ENCODE measurements around the gene CDC27. TPM values are rescaled to one million over a fixed set of nuclear protein-coding genes. Genes with fewer than 3 reads are reported as not detected.
"Not testable (repeated sequence)": the region's sequence is repeated elsewhere in the genome, so short reads cannot be mapped to it uniquely, and the experiment has no call there.

The CDC27 gene
- total and polyA plus RNA-seq, 9 donors: 31.3 to 61.9 (median 48.6) TPM

DNA sequence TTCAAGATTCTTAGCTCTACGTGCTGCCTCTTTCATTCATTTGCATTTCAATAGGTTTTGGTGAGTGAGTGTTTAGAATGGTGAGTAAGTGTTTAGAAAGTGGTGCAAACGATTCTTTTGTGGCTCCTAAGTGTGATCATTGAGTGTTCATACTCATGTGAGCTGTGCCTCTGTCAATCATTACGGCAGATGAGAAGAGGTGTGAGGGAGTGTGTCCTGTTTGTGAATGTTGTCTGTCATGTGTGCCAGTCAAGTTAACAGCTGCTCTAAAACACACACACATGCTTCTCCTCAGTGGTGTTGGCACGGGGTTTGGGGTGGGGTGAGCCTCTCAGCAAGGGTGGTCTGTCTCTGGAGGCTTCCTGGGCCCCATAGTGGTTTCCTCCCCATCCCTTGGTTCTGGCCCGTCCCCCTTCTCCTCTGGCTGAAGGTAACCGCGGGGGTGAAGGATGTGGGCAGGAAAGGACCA is 31.5 kb upstream of the CDC27 start:
- 44% methylated on average over 2 of the region's 7 CpGs for WGBS (ENCODE audit: insufficient coverage)

DNA sequence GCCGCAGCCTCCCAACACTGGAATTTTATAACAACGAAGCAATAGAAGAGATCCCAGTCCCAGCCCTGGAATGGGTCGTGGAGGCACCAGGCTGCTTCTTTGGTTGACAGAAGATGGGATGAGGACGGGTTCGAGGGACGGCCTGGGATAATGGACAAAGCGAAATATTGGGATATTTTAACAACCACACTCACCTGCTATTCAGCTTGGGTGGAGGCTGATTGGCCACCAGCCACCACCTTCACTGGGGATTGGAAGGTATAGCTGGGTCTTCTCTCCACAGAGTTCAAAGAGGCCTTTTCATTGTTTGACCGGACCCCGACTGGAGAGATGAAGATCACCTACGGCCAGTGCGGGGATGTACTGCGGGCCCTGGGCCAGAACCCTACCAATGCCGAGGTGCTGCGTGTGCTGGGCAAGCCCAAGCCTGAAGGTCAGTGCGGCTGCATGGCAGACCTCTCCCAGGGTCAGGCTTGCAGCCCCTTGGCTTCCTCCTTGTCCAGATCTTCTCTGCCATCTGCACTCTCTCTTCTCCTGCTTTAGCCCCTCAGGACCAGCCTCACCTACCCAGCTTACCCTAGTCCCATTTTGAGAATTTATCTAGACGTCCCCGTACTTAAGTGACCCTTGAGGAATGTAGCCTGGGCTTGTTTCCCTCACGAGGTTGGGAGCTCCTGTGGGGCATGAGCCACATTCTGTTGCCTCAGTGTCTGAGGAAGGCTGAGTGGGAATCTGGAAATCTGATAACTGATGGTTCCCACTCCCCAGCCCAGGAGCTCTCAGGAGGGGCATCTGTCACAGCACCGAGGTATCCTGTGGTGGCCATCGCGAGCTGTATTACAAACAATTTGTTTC is 30.8 kb upstream of the CDC27 start:
- H3K4me3 ChIP-seq (ENCODE audit: low read length): no peak overlapping the region
- H3K36me3 ChIP-seq (ENCODE audit: control insufficient read depth, insufficient read depth, low read length): peaks cover 43% of the 10 kb centered on the region
- no peaks in the 10 kb centered on the region for H3K27me3 ChIP-seq (ENCODE audit: control insufficient read depth, insufficient read depth, low read length)
- DNase-seq: no peak
- peaks cover 21% of the 10 kb centered on the region for H3K4me1 ChIP-seq (ENCODE audit: control insufficient read depth, insufficient read depth, low read length)
- WGBS (ENCODE audit: insufficient coverage): 88% methylated on average over 12 of the region's 21 CpGs
- no peaks in the 10 kb centered on the region for H3K9me3 ChIP-seq (replicated peaks; ENCODE audit: control insufficient read depth, low read depth, low read length)
- no peak overlapping the region for H3K27ac ChIP-seq (ENCODE audit: low read length)

More for the DNA sequence above, 31.5 kb upstream of the CDC27 start:
- peaks cover 43% of the 10 kb centered on the region for H3K36me3 ChIP-seq (ENCODE audit: control insufficient read depth, insufficient read depth, low read length)
- DNase-seq: no peak
- H3K4me3 ChIP-seq (ENCODE audit: low read length): no peak overlapping the region
- H3K9me3 ChIP-seq (replicated peaks; ENCODE audit: control insufficient read depth, low read depth, low read length): no peaks in the 10 kb centered on the region
- peaks cover 26% of the 10 kb centered on the region for H3K4me1 ChIP-seq (ENCODE audit: control insufficient read depth, insufficient read depth, low read length)
- no peak overlapping the region for H3K27ac ChIP-seq (ENCODE audit: low read length)
- H3K27me3 ChIP-seq (ENCODE audit: control insufficient read depth, insufficient read depth, low read length): no peaks in the 10 kb centered on the region

DNA sequence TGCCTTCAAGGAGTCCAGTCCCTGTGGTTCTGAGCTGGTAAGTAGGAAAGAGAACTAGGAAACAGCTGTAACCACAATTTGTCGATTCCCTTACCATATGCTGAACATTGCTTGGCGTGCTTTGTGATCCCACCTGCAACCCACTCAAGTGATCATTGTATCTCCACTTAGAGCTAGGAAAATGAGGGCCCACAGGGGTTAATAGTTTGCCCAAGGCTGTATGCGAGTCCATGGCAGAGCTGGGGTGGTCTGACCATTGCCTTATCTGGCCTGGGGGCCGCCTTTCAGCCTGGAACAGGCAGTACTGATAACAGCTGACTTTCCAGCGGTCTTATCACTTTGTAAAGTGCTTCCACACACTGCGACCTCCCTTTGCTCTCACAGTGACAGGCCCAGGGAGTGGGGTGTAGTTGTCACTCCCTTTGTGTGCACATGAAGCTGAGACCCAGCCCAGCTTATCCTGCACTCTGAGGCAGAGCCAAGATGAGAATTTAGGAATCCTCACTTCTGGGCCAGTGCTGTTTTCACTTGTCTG is 29.9 kb upstream of the CDC27 start:
- 39% methylated on average over 3 of the region's 6 CpGs for WGBS (ENCODE audit: insufficient coverage)

DNA sequence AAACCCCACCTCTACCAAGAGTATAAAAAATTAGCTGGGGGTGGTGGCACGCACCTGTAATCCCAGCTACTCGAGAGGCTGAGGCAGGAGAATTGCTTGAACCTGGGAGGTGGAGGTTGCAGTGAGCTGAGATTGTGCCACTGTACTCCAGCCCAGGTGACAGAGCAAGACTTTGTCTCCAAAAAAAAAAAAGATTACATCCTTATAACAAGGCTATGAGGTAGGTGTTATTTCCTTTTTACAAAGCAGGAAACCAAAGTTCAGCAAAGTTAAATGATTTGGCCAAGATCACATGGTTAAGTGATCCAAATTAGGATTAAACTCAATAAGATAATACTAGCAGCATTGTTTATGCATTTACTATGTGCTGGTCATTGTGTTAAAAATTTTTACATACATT is 28.2 kb upstream of the CDC27 start:
- peaks cover 32% of the 10 kb centered on the region for H3K36me3 ChIP-seq (ENCODE audit: control insufficient read depth, insufficient read depth, low read length)
- not testable (repeated sequence) for H3K9me3 ChIP-seq (replicated peaks; ENCODE audit: control insufficient read depth, low read depth, low read length); H3K27me3 ChIP-seq (ENCODE audit: control insufficient read depth, insufficient read depth, low read length); DNase-seq; H3K4me3 ChIP-seq (ENCODE audit: low read length); H3K27ac ChIP-seq (ENCODE audit: low read length)
- no CpG with 5 or more reads among the region's 2 CpGs for WGBS (ENCODE audit: insufficient coverage)
- H3K4me1 ChIP-seq (ENCODE audit: control insufficient read depth, insufficient read depth, low read length): peaks cover 14% of the 10 kb centered on the region

More for the DNA sequence above, 29.9 kb upstream of the CDC27 start:
- H3K4me3 ChIP-seq (ENCODE audit: low read length): no peak overlapping the region
- peaks cover 17% of the 10 kb centered on the region for H3K4me1 ChIP-seq (ENCODE audit: control insufficient read depth, insufficient read depth, low read length)
- no peak overlapping the region for H3K27ac ChIP-seq (ENCODE audit: low read length)
- H3K36me3 ChIP-seq (ENCODE audit: control insufficient read depth, insufficient read depth, low read length): peaks cover 43% of the 10 kb centered on the region
- no peak for DNase-seq
- H3K27me3 ChIP-seq (ENCODE audit: control insufficient read depth, insufficient read depth, low read length): no peaks in the 10 kb centered on the region
- H3K9me3 ChIP-seq (replicated peaks; ENCODE audit: control insufficient read depth, low read depth, low read length): no peaks in the 10 kb centered on the region

DNA sequence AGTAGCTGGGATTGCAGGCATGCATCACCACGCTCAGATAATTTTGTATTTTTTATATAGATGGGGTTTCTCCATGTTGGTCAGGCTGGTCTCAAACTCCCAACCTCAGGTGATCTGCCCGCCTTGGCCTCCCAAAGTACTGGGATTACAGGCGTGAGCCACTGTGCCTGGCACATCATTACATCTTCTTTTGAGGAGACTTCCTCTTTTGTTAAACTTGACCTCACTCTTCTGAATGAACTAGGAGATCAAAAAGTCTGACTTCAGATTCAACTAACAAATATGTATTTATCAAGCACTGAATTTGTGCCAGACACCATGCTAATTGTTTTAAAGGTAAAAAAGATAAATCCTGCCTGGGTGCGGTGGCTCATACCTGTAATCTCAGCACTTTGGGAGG is 27.7 kb upstream of the CDC27 start:
- Histone ChIP-seq H3K36me3 (ENCODE audit: control insufficient read depth, insufficient read depth, low read length) (peaks cover 28% of the 10 kb centered on the region), H3K4me1 (ENCODE audit: control insufficient read depth, insufficient read depth, low read length) (peaks cover 14% of the 10 kb centered on the region)
- H3K27ac ChIP-seq (ENCODE audit: low read length); H3K27me3 ChIP-seq (ENCODE audit: control insufficient read depth, insufficient read depth, low read length); DNase-seq; H3K9me3 ChIP-seq (replicated peaks; ENCODE audit: control insufficient read depth, low read depth, low read length); H3K4me3 ChIP-seq (ENCODE audit: low read length): not testable (repeated sequence)
- WGBS (ENCODE audit: insufficient coverage): no CpG with 5 or more reads among the region's 4 CpGs

DNA sequence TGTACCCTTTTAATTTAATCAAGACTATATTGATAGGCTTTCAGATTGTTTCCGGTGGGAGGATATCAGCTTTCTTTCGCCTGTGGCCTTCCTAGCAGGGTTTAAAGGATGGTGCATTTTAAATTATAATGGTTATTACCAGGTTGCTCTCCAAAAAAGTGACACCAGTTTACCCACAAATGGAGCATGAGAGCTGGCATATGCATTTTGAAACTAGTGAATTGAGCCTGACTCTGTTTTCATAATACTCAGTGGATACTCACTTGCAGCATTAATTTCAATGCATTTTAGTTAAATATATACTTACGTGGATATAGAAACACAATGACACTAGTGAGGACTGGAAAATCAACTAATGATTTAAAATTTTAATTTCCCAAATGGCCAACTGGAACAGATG is 25.8 kb upstream of the CDC27 start:
- Histone ChIP-seq H3K4me1 (ENCODE audit: control insufficient read depth, insufficient read depth, low read length) (peaks cover 17% of the 10 kb centered on the region), H3K27ac (ENCODE audit: low read length) (no peak overlapping the region), H3K27me3 (ENCODE audit: control insufficient read depth, insufficient read depth, low read length) (no peaks in the 10 kb centered on the region), H3K36me3 (ENCODE audit: control insufficient read depth, insufficient read depth, low read length) (peaks cover 15% of the 10 kb centered on the region), H3K9me3 (replicated peaks; ENCODE audit: control insufficient read depth, low read depth, low read length) (no peaks in the 10 kb centered on the region), H3K4me3 (ENCODE audit: low read length) (no peak overlapping the region)
- no peak for DNase-seq
- WGBS (ENCODE audit: insufficient coverage): no CpG with 5 or more reads among the region's 3 CpGs

DNA sequence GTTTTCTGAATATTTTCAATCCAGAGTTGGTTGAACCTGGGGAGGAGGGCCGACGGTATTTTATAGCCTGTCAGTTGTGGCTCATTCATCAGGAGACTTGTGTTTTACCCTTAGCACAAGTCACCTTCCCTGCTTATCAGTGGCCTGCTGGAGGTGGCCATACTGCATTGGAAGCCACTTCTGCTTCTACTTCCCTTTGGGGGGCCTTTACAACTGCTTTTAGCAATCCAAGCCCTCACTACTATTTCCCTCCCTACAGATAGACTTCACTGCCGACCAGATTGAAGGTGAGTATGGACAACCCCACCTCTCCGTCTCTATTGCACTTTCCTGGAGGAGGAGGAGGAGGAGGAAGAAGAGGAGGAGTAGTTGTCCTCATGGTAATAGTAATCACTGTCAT is 24.4 kb upstream of the CDC27 start:
- peaks cover 3% of the 10 kb centered on the region for H3K36me3 ChIP-seq (ENCODE audit: control insufficient read depth, insufficient read depth, low read length)
- no CpG with 5 or more reads among the region's 4 CpGs for WGBS (ENCODE audit: insufficient coverage)
- H3K27ac ChIP-seq (ENCODE audit: low read length): no peak overlapping the region
- no peak for DNase-seq
- H3K4me1 ChIP-seq (ENCODE audit: control insufficient read depth, insufficient read depth, low read length): peaks cover 20% of the 10 kb centered on the region
- H3K9me3 ChIP-seq (replicated peaks; ENCODE audit: control insufficient read depth, low read depth, low read length): no peaks in the 10 kb centered on the region
- H3K27me3 ChIP-seq (ENCODE audit: control insufficient read depth, insufficient read depth, low read length): no peaks in the 10 kb centered on the region
- H3K4me3 ChIP-seq (ENCODE audit: low read length): no peak overlapping the region

DNA sequence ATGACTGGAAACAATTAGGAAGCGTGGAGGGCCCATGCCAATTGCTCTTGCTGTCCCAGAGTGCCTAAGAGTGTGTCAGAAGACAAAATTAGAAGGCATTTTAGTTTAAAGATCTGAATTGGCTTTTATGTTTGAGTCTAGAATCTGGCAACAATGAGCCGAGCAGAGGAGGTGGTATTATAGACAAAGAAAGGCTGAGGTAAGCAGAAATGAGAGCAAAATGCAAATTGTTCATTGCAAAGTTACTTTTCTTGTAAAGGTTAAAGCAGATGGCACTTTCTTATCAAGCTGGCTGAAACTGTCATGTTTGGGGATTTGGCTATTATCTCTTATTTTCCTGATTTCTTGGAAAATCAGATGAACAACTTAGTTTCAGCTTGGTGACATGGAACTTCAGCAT is 23.4 kb upstream of the CDC27 start:
- H3K27me3 ChIP-seq (ENCODE audit: control insufficient read depth, insufficient read depth, low read length): no peaks in the 10 kb centered on the region
- peaks cover 3% of the 10 kb centered on the region for H3K36me3 ChIP-seq (ENCODE audit: control insufficient read depth, insufficient read depth, low read length)
- H3K4me3 ChIP-seq (ENCODE audit: low read length): peak overlapping the region; percentile 11
- no peaks in the 10 kb centered on the region for H3K9me3 ChIP-seq (replicated peaks; ENCODE audit: control insufficient read depth, low read depth, low read length)
- no peak for DNase-seq
- 73% methylated on average over 1 of the region's 2 CpGs for WGBS (ENCODE audit: insufficient coverage)
- peaks cover 26% of the 10 kb centered on the region for H3K4me1 ChIP-seq (ENCODE audit: control insufficient read depth, insufficient read depth, low read length)
- H3K27ac ChIP-seq (ENCODE audit: low read length): no peak overlapping the region

DNA sequence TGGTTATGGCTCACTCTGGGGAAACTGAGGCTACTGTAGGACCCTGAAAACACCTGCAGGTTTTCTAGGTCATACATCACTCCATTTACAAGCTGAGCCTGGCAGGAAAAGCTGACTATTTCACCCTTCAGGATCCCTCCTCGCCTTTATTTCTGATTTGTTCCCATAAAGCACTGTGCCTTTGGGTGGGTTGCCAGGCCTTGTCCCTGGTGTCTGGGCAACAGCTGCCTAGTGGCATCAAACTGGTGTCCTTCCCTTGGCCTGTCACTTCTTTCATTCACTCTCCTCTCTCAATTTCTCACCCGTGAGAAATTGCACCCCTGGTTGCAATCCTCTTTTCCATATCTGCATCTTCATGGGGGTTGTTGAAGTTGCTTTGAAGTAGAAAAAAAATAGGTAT is 21.7 kb upstream of the CDC27 start:
- WGBS (ENCODE audit: insufficient coverage): 67% methylated on average over 1 of the region's 2 CpGs
- peak overlapping the region; percentile 91 for H3K27ac ChIP-seq (ENCODE audit: low read length)
- H3K36me3 ChIP-seq (ENCODE audit: control insufficient read depth, insufficient read depth, low read length): peaks cover 3% of the 10 kb centered on the region

DNA sequence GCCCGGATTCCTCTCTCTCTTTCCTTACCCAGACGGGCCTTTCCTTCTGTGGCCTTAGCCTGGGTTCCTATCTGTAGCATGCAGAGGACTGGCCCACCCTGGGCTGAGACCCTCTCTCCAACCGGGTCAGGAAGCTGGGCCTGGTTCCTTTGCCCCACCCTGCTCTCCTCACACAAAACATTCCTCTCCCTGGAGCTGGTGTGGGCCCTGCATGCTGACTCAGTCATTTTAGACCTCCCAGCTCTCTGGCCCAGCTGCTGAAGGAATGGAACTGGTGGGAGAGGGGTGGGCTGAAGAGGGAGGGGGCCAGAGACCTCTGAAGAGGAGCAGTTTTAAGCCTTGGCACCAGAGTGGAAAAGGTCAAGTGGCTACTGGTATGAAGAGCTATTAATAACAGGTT is 21.0 kb upstream of the CDC27 start:
- H3K27me3 ChIP-seq (ENCODE audit: control insufficient read depth, insufficient read depth, low read length): no peaks in the 10 kb centered on the region
- H3K4me1 ChIP-seq (ENCODE audit: control insufficient read depth, insufficient read depth, low read length): peaks cover 48% of the 10 kb centered on the region
- H3K36me3 ChIP-seq (ENCODE audit: control insufficient read depth, insufficient read depth, low read length): peaks cover 3% of the 10 kb centered on the region
- H3K27ac ChIP-seq (ENCODE audit: low read length): peak overlapping the region; percentile 91
- DNase-seq: peak; percentile 71
- no CpG with 5 or more reads among the region's 3 CpGs for WGBS (ENCODE audit: insufficient coverage)
- H3K9me3 ChIP-seq (replicated peaks; ENCODE audit: control insufficient read depth, low read depth, low read length): no peaks in the 10 kb centered on the region
- peak overlapping the region; percentile 57 for H3K4me3 ChIP-seq (ENCODE audit: low read length)

More for the DNA sequence above, 21.7 kb upstream of the CDC27 start:
- no peaks in the 10 kb centered on the region for H3K27me3 ChIP-seq (ENCODE audit: control insufficient read depth, insufficient read depth, low read length)
- no peak for DNase-seq
- H3K4me1 ChIP-seq (ENCODE audit: control insufficient read depth, insufficient read depth, low read length): peaks cover 41% of the 10 kb centered on the region
- H3K4me3 ChIP-seq (ENCODE audit: low read length): peak overlapping the region; percentile 57
- H3K9me3 ChIP-seq (replicated peaks; ENCODE audit: control insufficient read depth, low read depth, low read length): no peaks in the 10 kb centered on the region

Measured in muscle of leg (tissue), 11 donors.